GM23338 (cell line): ENCODE data around the gene S100A13. TPM values are rescaled to one million over a fixed set of nuclear protein-coding genes. Genes with fewer than 3 reads are reported as not detected.
A peak's percentile ranks its signal among the peaks of the same experiment; 100 is the strongest.

Experiments
- ATAC-seq: fragments of 200-7000 bp; cut with Tn5 transposase; 3 replicates; pipeline ENCODE4 v1.9.1; 2020
- DNase-seq: peaks from one replicate; pipeline ENCODE4 v3.0.0-alpha.2; 2015; ENCODE audit warnings: low spot score
- H2AFZ ChIP-seq: fragments of 200-600 bp; sonication (generic); 2 replicates; pipeline ENCODE4 v1.8.0; 2016; ENCODE audit warnings: antibody characterized with exemption, mild to moderate bottlenecking, moderate library complexity
- H3F3A ChIP-seq: fragments of 200-600 bp; sonication (generic); replicated peaks from 2 replicates; pipeline ENCODE4 v1.8.0; 2017; ENCODE audit warnings: antibody characterized with exemption, mixed run types, low read depth
- H3K27ac ChIP-seq: fragments of 200-600 bp; sonication (generic); 2 replicates; pipeline ENCODE4 v1.6.1; 2016; ENCODE audit warnings: low read depth
- H3K27me3 ChIP-seq: fragments of 200-600 bp; sonication (generic); 2 replicates; pipeline ENCODE4 v1.8.0; 2016; ENCODE audit warnings: mild to moderate bottlenecking, mixed run types, moderate library complexity; ENCODE audit not compliant: insufficient read depth
- H3K36me3 ChIP-seq: fragments of 200-600 bp; sonication (generic); 2 replicates; pipeline ENCODE4 v1.8.0; 2016; ENCODE audit warnings: mild to moderate bottlenecking; ENCODE audit not compliant: insufficient read depth
- H3K4me1 ChIP-seq: fragments of 200-600 bp; sonication (generic); 2 replicates; pipeline ENCODE4 v1.8.0; 2016; ENCODE audit warnings: mild to moderate bottlenecking, moderate library complexity; ENCODE audit not compliant: insufficient read depth
- H3K4me2 ChIP-seq: fragments of 200-600 bp; sonication (generic); 2 replicates; pipeline ENCODE4 v1.7.1; 2017; ENCODE audit warnings: mixed run types
- H3K4me3 ChIP-seq: fragments of 200-600 bp; sonication (generic); 2 replicates; pipeline ENCODE4 v1.6.1; 2016; ENCODE audit warnings: mixed run types
- H3K79me2 ChIP-seq: fragments of 200-600 bp; sonication (generic); replicated peaks from 2 replicates; pipeline ENCODE4 v1.8.0; 2017; ENCODE audit warnings: mild to moderate bottlenecking; ENCODE audit not compliant: insufficient read depth
- H3K9me2 ChIP-seq: fragments of 200-600 bp; sonication (generic); 2 replicates; pipeline ENCODE4 v1.8.0; 2017; ENCODE audit not compliant: insufficient read depth
- H4K20me1 ChIP-seq: fragments of 200-600 bp; sonication (generic); replicated peaks from 2 replicates; pipeline ENCODE4 v1.8.0; 2017; ENCODE audit warnings: mild to moderate bottlenecking; ENCODE audit not compliant: insufficient read depth
- H3K27ac Mint-ChIP-seq: 2 replicates; pipeline ENCODE4 v1.8.0; 2020; ENCODE audit warnings: inconsistent platforms, mild to moderate bottlenecking, moderate library complexity, mixed read lengths
- H3K27me3 Mint-ChIP-seq: 3 replicates; pipeline ENCODE4 v1.8.0; 2022; ENCODE audit warnings: low read depth, mild to moderate bottlenecking, moderate library complexity, mixed read lengths, inconsistent platforms; ENCODE audit not compliant: insufficient read depth, poor library complexity
- H3K36me3 Mint-ChIP-seq: 3 replicates; pipeline ENCODE4 v1.8.0; 2021; ENCODE audit warnings: low read depth, mild to moderate bottlenecking, inconsistent platforms, moderate library complexity, mixed read lengths
- H3K4me1 Mint-ChIP-seq: 3 replicates; pipeline ENCODE4 v1.8.0; 2020; ENCODE audit warnings: mild to moderate bottlenecking, inconsistent platforms, mixed read lengths
- H3K4me3 Mint-ChIP-seq: 3 replicates; pipeline ENCODE4 v1.8.0; 2021; ENCODE audit warnings: moderate library complexity, mild to moderate bottlenecking, inconsistent platforms, mixed read lengths
- H3K9me3 Mint-ChIP-seq: 3 replicates; pipeline ENCODE4 v1.8.0; 2020; ENCODE audit warnings: moderate library complexity, mild to moderate bottlenecking, inconsistent platforms, mixed read lengths
- CREB1 ChIP-seq: fragments of 250-450 bp; sonication (Bioruptor Pico); IDR thresholded peaks from 2 replicates; pipeline ENCODE4 v1.5.0; 2020; ENCODE audit warnings: low read depth, mild to moderate bottlenecking, moderate library complexity
- EZH2 ChIP-seq: fragments of 200-600 bp; sonication (generic); IDR thresholded peaks from one replicate; pipeline ENCODE4 v1.8.0; 2017; ENCODE audit warnings: antibody characterized with exemption, mild to moderate bottlenecking, low read depth; ENCODE audit not compliant: unreplicated experiment
- EZH2phosphoT487 ChIP-seq: fragments of 200-600 bp; sonication (generic); IDR thresholded peaks from one replicate; pipeline ENCODE4 v1.8.1; 2018; ENCODE audit warnings: antibody characterized with exemption; ENCODE audit not compliant: unreplicated experiment
- JUNB ChIP-seq: IDR thresholded peaks from one replicate; pipeline ENCODE4 v1.6.1; 2016; ENCODE audit warnings: antibody characterized with exemption; ENCODE audit not compliant: unreplicated experiment
- NANOG ChIP-seq: IDR thresholded peaks from 2 replicates; pipeline ENCODE4 v1.6.1; 2016; ENCODE audit warnings: antibody characterized with exemption, borderline replicate concordance
- POLR2AphosphoS5 ChIP-seq: IDR thresholded peaks from 2 replicates; pipeline ENCODE4 v1.6.1; 2016; ENCODE audit warnings: antibody characterized with exemption, low read depth
- STAT1 ChIP-seq: IDR thresholded peaks from one replicate; pipeline ENCODE4 v1.6.1; 2016; ENCODE audit warnings: antibody characterized with exemption; ENCODE audit not compliant: unreplicated experiment
- ZNF114 ChIP-seq: fragments of 250-450 bp; sonication (Bioruptor Pico); IDR thresholded peaks from 2 replicates; pipeline ENCODE4 v1.5.0; 2020; ENCODE audit warnings: mild to moderate bottlenecking, moderate library complexity
- ZNF331 ChIP-seq: fragments of 250-450 bp; sonication (Bioruptor Pico); IDR thresholded peaks from 2 replicates; pipeline ENCODE4 v1.5.0; 2020; ENCODE audit warnings: low read depth, mild to moderate bottlenecking, moderate library complexity
- polyA plus RNA-seq: library from polyadenylated mRNA; unstranded; fragments of >200 nt; fragmentation: Nextera tagmentation; extraction: Ambion mirVana; gene quantifications from 2 replicates; pipeline ENCODE4 v1.2.1, GENCODE V29; 2016
- total RNA-seq: library from RNA; depleted of rRNA; stranded (reverse); fragments of >200 nt; shearing (Covaris generic); gene quantifications from 2 replicates; pipeline ENCODE4 v1.2.3, GENCODE V29; 2014
- TF ChIP-seq, protein P1 (sequence below): IDR thresholded peaks from 2 replicates; pipeline ENCODE4 v1.6.1; 2016; ENCODE audit warnings: antibody characterized with exemption
- TF ChIP-seq, protein P2 (sequence below): fragments of 250-450 bp; sonication (Bioruptor Pico); IDR thresholded peaks from 2 replicates; pipeline ENCODE4 v1.5.0; 2020; ENCODE audit warnings: mild to moderate bottlenecking, moderate library complexity
- TF ChIP-seq, protein P3 (sequence below), 2 experiments: fragments of 200-600 bp in 1 of 2; sonication (generic) in 1 of 2; conservative IDR thresholded peaks; 2 replicates each; pipeline versions ENCODE4 v1.5.1 to v1.6.1; 2016 to 2017; ENCODE audit warnings: antibody characterized with exemption in 2 of 2, low read depth in 2 of 2, mild to moderate bottlenecking in 2 of 2, moderate library complexity in 1 of 2
- TF ChIP-seq, protein P4 (sequence below): IDR thresholded peaks from one replicate; pipeline ENCODE4 v1.6.1; 2018; ENCODE audit warnings: antibody characterized with exemption; ENCODE audit not compliant: unreplicated experiment

The S100A13 gene
- total and polyA plus RNA-seq, 2 experiments from 2014 or later: 32.7 to 165 TPM

DNA sequence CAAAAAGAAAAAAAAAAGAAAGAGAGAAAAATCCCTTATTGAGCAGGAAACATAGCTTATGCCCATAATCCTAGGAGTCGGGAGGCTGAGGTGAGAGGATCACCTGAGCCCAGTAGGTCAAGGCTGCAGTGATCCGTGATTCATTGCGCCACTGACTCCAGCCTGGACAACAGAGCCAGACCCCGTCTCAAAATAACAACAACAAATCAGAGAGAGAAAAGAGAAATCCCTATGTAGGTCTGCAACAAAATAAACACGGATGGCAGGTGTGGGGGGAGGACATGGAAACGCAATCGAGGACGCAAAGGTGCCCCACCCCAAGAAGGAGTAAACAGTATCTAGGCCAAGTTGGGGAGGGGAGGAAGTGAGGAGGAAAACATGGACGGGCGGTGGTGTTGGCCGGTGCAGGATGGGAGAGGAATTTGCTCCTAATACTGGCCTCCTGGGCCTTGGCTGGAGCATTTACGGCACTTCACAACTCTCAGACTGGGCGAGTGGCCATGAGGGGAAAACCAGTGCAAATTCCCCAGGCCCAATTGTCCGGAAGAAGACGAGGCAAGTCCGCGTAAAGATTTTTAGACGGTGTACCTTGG is 6.0 kb upstream of the S100A13 start:
- Histone ChIP-seq H3K4me2 (peak overlapping the region; percentile 68), H3K4me3 (peak overlapping the region; percentile 89), H4K20me1 (peaks cover 10% of the 10 kb centered on the region; the same call in 1 of the 2 replicates), H2AFZ (peak overlapping the region; percentile 9; the same call in 1 of the 2 replicates), H3K79me2 (peaks cover 40% of the 10 kb centered on the region), H3K27me3 (no peaks in the 10 kb centered on the region), H3K27ac (peak overlapping the region; percentile 87), H3F3A (peaks cover 22% of the 10 kb centered on the region), H3K36me3 (peaks cover 25% of the 10 kb centered on the region), H3K4me1 (peaks cover 12% of the 10 kb centered on the region; the same call in 1 of the 2 replicates), H3K9me2 (no peaks in the 10 kb centered on the region)
- TF ChIP-seq EZH2 (no peak), POLR2AphosphoS5 (no peak), ZNF114 (CRISPR knock-in tag) (no peak), ZNF331 (CRISPR knock-in tag) (no peak), CREB1 (no peak), EZH2phosphoT487 (no peak), NANOG (no peak), STAT1 (no peak), JUNB (no peak)
- TF ChIP-seq, protein P1, sequence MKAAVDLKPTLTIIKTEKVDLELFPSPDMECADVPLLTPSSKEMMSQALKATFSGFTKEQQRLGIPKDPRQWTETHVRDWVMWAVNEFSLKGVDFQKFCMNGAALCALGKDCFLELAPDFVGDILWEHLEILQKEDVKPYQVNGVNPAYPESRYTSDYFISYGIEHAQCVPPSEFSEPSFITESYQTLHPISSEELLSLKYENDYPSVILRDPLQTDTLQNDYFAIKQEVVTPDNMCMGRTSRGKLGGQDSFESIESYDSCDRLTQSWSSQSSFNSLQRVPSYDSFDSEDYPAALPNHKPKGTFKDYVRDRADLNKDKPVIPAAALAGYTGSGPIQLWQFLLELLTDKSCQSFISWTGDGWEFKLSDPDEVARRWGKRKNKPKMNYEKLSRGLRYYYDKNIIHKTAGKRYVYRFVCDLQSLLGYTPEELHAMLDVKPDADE: no peak
- TF ChIP-seq, protein P2, sequence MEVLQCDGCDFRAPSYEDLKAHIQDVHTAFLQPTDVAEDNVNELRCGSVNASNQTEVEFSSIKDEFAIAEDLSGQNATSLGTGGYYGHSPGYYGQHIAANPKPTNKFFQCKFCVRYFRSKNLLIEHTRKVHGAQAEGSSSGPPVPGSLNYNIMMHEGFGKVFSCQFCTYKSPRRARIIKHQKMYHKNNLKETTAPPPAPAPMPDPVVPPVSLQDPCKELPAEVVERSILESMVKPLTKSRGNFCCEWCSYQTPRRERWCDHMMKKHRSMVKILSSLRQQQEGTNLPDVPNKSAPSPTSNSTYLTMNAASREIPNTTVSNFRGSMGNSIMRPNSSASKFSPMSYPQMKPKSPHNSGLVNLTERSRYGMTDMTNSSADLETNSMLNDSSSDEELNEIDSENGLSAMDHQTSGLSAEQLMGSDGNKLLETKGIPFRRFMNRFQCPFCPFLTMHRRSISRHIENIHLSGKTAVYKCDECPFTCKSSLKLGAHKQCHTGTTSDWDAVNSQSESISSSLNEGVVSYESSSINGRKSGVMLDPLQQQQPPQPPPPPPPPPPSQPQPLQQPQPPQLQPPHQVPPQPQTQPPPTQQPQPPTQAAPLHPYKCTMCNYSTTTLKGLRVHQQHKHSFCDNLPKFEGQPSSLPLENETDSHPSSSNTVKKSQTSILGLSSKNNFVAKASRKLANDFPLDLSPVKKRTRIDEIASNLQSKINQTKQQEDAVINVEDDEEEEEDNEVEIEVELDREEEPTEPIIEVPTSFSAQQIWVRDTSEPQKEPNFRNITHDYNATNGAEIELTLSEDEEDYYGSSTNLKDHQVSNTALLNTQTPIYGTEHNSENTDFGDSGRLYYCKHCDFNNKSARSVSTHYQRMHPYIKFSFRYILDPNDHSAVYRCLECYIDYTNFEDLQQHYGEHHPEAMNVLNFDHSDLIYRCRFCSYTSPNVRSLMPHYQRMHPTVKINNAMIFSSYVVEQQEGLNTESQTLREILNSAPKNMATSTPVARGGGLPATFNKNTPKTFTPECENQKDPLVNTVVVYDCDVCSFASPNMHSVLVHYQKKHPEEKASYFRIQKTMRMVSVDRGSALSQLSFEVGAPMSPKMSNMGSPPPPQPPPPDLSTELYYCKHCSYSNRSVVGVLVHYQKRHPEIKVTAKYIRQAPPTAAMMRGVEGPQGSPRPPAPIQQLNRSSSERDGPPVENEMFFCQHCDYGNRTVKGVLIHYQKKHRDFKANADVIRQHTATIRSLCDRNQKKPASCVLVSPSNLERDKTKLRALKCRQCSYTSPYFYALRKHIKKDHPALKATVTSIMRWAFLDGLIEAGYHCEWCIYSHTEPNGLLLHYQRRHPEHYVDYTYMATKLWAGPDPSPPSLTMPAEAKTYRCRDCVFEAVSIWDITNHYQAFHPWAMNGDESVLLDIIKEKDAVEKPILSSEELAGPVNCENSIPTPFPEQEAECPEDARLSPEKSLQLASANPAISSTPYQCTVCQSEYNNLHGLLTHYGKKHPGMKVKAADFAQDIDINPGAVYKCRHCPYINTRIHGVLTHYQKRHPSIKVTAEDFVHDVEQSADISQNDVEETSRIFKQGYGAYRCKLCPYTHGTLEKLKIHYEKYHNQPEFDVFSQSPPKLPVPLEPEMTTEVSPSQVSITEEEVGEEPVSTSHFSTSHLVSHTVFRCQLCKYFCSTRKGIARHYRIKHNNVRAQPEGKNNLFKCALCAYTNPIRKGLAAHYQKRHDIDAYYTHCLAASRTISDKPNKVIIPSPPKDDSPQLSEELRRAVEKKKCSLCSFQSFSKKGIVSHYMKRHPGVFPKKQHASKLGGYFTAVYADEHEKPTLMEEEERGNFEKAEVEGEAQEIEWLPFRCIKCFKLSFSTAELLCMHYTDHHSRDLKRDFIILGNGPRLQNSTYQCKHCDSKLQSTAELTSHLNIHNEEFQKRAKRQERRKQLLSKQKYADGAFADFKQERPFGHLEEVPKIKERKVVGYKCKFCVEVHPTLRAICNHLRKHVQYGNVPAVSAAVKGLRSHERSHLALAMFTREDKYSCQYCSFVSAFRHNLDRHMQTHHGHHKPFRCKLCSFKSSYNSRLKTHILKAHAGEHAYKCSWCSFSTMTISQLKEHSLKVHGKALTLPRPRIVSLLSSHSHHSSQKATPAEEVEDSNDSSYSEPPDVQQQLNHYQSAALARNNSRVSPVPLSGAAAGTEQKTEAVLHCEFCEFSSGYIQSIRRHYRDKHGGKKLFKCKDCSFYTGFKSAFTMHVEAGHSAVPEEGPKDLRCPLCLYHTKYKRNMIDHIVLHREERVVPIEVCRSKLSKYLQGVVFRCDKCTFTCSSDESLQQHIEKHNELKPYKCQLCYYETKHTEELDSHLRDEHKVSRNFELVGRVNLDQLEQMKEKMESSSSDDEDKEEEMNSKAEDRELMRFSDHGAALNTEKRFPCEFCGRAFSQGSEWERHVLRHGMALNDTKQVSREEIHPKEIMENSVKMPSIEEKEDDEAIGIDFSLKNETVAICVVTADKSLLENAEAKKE (CRISPR knock-in tag): no peak
- TF ChIP-seq, protein P3, sequence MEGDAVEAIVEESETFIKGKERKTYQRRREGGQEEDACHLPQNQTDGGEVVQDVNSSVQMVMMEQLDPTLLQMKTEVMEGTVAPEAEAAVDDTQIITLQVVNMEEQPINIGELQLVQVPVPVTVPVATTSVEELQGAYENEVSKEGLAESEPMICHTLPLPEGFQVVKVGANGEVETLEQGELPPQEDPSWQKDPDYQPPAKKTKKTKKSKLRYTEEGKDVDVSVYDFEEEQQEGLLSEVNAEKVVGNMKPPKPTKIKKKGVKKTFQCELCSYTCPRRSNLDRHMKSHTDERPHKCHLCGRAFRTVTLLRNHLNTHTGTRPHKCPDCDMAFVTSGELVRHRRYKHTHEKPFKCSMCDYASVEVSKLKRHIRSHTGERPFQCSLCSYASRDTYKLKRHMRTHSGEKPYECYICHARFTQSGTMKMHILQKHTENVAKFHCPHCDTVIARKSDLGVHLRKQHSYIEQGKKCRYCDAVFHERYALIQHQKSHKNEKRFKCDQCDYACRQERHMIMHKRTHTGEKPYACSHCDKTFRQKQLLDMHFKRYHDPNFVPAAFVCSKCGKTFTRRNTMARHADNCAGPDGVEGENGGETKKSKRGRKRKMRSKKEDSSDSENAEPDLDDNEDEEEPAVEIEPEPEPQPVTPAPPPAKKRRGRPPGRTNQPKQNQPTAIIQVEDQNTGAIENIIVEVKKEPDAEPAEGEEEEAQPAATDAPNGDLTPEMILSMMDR (conservative IDR thresholded peaks at IDR 0.05; ENCODE audit: low read depth in 2 of 2): no peak
- TF ChIP-seq, protein P4, sequence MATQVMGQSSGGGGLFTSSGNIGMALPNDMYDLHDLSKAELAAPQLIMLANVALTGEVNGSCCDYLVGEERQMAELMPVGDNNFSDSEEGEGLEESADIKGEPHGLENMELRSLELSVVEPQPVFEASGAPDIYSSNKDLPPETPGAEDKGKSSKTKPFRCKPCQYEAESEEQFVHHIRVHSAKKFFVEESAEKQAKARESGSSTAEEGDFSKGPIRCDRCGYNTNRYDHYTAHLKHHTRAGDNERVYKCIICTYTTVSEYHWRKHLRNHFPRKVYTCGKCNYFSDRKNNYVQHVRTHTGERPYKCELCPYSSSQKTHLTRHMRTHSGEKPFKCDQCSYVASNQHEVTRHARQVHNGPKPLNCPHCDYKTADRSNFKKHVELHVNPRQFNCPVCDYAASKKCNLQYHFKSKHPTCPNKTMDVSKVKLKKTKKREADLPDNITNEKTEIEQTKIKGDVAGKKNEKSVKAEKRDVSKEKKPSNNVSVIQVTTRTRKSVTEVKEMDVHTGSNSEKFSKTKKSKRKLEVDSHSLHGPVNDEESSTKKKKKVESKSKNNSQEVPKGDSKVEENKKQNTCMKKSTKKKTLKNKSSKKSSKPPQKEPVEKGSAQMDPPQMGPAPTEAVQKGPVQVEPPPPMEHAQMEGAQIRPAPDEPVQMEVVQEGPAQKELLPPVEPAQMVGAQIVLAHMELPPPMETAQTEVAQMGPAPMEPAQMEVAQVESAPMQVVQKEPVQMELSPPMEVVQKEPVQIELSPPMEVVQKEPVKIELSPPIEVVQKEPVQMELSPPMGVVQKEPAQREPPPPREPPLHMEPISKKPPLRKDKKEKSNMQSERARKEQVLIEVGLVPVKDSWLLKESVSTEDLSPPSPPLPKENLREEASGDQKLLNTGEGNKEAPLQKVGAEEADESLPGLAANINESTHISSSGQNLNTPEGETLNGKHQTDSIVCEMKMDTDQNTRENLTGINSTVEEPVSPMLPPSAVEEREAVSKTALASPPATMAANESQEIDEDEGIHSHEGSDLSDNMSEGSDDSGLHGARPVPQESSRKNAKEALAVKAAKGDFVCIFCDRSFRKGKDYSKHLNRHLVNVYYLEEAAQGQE: no peak
- Mint-ChIP-seq H3K4me3 (peak overlapping the region; percentile 96), H3K9me3 (no peaks in the 10 kb centered on the region), H3K36me3 (peaks cover 47% of the 10 kb centered on the region), H3K27me3 (peaks cover 10% of the 10 kb centered on the region), H3K27ac (peak overlapping the region; percentile 100), H3K4me1 (peaks cover 27% of the 10 kb centered on the region)
- DNase-seq (no peak), ATAC-seq (peak; percentile 38)
